ENCODE data around the gene LAMB3. TPM values are rescaled to one million over a fixed set of nuclear protein-coding genes. Genes with fewer than 3 reads are reported as not detected.

Gene LAMB3
- total RNA-seq, 2 experiments from 2014 or later, result 1.3 to 2.5 TPM

DNA sequence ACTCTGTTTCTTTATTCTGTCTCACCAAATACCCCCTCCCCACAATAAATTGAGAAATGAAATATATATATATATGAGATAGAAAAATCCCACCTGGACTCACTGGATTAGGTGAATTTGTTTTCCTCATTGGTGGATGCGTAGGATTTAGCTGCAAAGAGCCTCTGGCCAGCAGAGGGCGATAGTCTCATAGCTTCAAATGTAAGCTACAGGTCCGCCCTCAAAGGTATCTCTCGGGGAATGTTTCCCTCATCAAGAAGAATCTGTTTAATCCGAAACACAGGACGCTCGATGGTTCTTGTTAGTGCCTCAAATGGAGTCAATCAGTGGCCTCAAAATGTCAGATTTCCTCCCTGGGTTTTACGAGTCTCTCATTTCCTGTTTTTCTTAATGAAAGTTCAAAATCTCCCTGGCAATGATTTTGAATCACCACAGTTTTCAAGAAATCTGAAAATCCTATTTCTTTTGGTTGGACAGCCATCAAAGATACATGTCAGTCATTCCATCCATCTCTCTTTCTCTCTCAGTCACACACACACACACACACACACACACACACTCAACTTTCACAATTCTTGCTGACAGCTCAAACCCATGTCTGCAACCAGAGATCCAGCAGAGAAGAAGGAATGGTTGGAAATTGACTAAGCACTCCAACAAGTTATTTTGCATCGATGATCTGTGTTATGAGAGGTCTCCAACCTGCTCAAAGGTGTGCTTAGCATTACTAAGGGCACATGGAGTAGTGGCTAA lies 82.6 kb downstream of the LAMB3 start:
- peaks cover 51% of the 10 kb centered on the region for H3K27me3 Mint-ChIP-seq
- ATAC-seq (peak; percentile 70), DNase-seq (peak; percentile 82)
- H3K9me3 Mint-ChIP-seq (ENCODE audit: low read depth), result no peaks in the 10 kb centered on the region
- peak overlapping the region; percentile 49 for H3K4me3 Mint-ChIP-seq
- no peaks in the 10 kb centered on the region for H3K36me3 Mint-ChIP-seq
- H3K27ac Mint-ChIP-seq, result no peak overlapping the region
- CTCF ChIA-PET, result interaction anchor here (0.6 to 3.3 kb wide), 34 partner anchors 8 to 320 kb away, joined by 3 to 23 read pairs (median 4); partner anchors contain the start of gene G0S2
- peaks cover 9% of the 10 kb centered on the region for H3K4me1 Mint-ChIP-seq

DNA sequence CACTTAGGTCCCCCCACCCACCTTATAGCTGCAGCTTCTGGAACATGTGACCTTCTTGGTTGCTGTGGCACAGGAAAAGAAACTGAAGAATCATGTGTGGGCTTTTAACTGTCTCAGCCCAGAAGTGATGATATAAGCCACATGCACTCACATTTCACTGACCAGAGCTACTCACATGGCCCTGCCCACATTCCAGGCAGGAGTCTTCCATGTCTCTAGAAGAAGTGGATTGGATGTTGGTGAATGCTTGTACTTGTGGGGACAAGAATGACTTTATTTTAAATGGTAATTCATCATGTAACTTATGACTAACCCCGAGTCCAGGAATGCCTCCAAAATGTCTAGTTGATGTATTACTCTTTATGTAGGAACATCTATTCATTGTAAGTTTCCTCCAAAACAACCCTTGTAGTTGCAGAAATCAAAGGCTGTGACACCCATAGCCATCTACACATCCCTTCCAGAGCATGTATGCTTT lies 84.5 kb downstream of the LAMB3 start:
- Mint-ChIP-seq H3K36me3 (no peaks in the 10 kb centered on the region), H3K9me3 (ENCODE audit: low read depth) (no peaks in the 10 kb centered on the region), H3K27me3 (peaks cover 45% of the 10 kb centered on the region), H3K4me3 (no peak overlapping the region), H3K4me1 (peaks cover 9% of the 10 kb centered on the region), H3K27ac (no peak overlapping the region)
- no peak for DNase-seq
- CTCF ChIA-PET, result interaction anchor here (0.5 to 3.5 kb wide), 14 partner anchors 10 to 681 kb away, joined by 3 to 29 read pairs (median 5); partner anchors contain the start of gene C1orf74
- no peak for ATAC-seq

DNA sequence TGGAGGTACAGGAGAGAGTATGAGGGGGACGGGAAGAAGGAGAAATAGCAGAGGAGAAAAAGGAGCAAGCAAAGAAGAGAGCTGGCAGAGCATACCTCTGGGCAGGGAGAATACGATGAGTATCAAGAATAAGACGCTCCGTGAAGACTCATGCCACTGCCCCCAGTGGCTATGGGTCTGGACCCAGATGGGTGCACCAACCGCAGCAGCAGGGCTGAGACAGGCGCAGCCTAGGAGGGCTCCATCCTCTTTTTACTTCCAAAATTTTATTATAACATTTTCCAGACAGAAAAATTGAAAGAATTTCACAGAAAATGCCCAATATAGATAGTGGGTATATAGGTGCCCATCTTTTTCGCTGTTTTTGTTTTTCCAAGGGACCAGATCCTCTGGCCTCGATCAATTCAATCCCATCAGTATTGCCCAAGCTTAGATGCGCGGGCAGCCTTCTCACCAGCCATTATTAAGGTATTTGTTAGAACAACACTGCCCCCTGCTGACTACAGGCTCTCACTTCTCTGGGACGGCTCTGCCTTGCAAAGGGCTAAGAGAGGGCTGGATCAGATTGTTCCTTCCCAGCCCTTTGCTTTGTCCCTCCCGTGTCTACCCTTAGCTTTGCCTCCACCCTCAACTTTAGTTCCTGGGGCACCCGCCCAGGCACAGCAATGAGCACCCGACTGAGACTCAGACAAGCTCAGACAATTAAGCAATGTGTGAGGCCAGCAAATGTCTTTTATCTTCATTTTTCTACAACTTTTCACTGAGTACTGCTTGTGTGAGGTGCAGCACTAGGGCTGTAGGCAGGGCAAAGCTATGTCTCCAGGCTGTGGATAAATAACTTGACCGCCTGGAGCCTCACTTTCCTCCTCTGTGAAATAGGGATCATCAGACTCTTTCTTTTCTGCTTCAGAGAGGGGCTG lies 86.2 kb downstream of the LAMB3 start:
- Mint-ChIP-seq H3K9me3 (ENCODE audit: low read depth) (no peaks in the 10 kb centered on the region), H3K27ac (no peak overlapping the region), H3K36me3 (no peaks in the 10 kb centered on the region), H3K4me3 (no peak overlapping the region), H3K4me1 (peaks cover 9% of the 10 kb centered on the region), H3K27me3 (peaks cover 38% of the 10 kb centered on the region)
- ATAC-seq (peak; percentile 89), DNase-seq (peak; percentile 85)
- CTCF ChIA-PET, result interaction anchor here (0.6 to 3.5 kb wide), 34 partner anchors 9 to 779 kb away, joined by 3 to 29 read pairs (median 4); partner anchors contain the start of genes CAMK1G and G0S2

Small RNA genes lying within 50 kb of the gene (microRNA-seq; reads per million reads assigned to microRNA genes)
- not detected for gene MIR4260

Other genes starting within 250 kb of the LAMB3 start
- gene CAMK1G, start 68.7 kb downstream of the LAMB3 start, total RNA-seq, result not detected
- gene G0S2, start 23.0 kb upstream of the LAMB3 start, total RNA-seq, result 1 to 10 TPM in 1 of 2 experiments, under 1 TPM in 1; 0.70 to 1.5 TPM
- under 1 TPM in 1 of 2 experiments, not detected in 1; 0.91 TPM for gene HSD11B1, start 52.4 kb upstream of the LAMB3 start, total RNA-seq
- gene TRAF3IP3, start 103.6 kb upstream of the LAMB3 start, total RNA-seq, result 100 to 1,000 TPM; 351 to 406 TPM
- gene C1orf74, start 132.1 kb upstream of the LAMB3 start, total RNA-seq, result 1 to 10 TPM; 2.8 to 3.0 TPM
- 1 to 10 TPM; 1.3 to 1.7 TPM for gene IRF6, start 153.7 kb upstream of the LAMB3 start, total RNA-seq
- gene UTP25, start 175.5 kb upstream of the LAMB3 start, total RNA-seq, result 1 to 10 TPM; 4.7 to 9.7 TPM

Measured in activated CD8-positive, alpha-beta memory T cell treated with anti-CD3 and anti-CD28 coated beads, Interleukin-2, amount 10 ng/mL, durations not matched to agents 7 days and 5 days (primary cell).